ENCODE results near the gene TCHP. TPM values are rescaled to one million over a fixed set of nuclear protein-coding genes. Genes with fewer than 3 reads are reported as not detected.

TCHP gene
- total and polyA plus RNA-seq, 2 of the 13 experiments (the other 11 are each of a cell fraction or from before 2014, with no cell fraction given), result 6.7 to 12.2 TPM

DNA sequence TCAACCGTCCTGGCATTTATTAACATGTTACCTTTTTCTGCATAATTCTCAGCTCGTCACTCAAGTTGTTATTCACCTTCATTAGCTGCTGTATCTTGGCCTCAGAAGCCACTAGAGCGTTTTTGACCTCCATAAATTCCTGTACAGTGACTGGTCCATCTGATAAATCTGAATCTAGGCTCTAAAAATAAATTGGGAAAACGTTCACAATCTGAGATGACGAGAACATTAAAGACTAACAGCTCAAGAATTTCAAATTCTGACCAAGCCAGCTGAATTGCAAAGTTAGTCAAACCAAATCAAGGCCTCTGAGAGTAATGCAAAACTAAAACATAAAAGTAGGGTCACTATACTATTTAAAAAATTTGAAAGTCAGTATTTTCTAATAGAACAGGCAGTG lies 51.1 kb downstream of the TCHP start (continued):
- TF ChIP-seq IKZF4 (CRISPR knock-in tag; IDR thresholded peaks at IDR 0.05; ENCODE audit: borderline replicate concordance, low read depth, not compliant biosample characterization) (no peak), ATF7-NPFF (CRISPR knock-in tag; IDR thresholded peaks at IDR 0.05; ENCODE audit: low read depth) (no peak)

DNA sequence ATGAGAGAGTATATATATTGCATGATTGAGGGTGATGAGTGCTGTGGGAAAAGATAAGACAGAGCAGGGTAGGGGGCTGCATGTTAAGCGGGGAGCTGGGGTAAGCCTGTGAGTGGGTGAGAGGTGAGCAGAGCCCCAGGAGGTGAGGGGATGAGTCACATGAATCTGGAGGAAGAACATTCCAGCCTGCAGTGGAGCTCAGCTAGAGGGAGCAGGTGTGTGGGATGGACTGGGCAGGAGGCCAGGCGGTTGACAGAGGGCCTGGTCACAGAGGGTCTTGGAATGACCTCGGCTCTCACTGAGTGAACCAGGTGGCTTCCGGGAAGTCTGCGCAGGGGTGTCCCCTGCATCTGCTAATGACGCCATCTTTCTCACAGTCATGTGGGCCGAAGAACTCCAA lies 51.7 kb downstream of the TCHP start:
- no peak for DNase-seq (ENCODE audit: low spot score)

More for the DNA sequence above, 51.7 kb downstream of the TCHP start:
- H3K36me3 ChIP-seq (replicated peaks in 1 of 2; ENCODE audit: control insufficient read depth in 1 of 2, insufficient read depth in 2 of 2, low read length in 2 of 2), result peaks cover 12 to 41% of the 10 kb centered on the region in 2 experiments
- intact Hi-C loops (cut with micrococcal nuclease; ENCODE audit: unreplicated experiment) (no loop called here), in situ Hi-C loops (cut with HindIII; ENCODE audit: extremely low pct_ligation_motif_present, low pct_unique_long_range_greater_than_20kb) (no loop called here)
- 0 out of 2 replicates have a peak, but pooled peaks have one; percentile 13 for TF ChIP-seq PPARG (CRISPR knock-in tag; conservative IDR thresholded peaks at IDR 0.05)
- no peak for TF ChIP-seq ZFP37 (CRISPR knock-in tag; IDR thresholded peaks at IDR 0.05; ENCODE audit: borderline replicate concordance)
- TF ChIP-seq, protein P1, sequence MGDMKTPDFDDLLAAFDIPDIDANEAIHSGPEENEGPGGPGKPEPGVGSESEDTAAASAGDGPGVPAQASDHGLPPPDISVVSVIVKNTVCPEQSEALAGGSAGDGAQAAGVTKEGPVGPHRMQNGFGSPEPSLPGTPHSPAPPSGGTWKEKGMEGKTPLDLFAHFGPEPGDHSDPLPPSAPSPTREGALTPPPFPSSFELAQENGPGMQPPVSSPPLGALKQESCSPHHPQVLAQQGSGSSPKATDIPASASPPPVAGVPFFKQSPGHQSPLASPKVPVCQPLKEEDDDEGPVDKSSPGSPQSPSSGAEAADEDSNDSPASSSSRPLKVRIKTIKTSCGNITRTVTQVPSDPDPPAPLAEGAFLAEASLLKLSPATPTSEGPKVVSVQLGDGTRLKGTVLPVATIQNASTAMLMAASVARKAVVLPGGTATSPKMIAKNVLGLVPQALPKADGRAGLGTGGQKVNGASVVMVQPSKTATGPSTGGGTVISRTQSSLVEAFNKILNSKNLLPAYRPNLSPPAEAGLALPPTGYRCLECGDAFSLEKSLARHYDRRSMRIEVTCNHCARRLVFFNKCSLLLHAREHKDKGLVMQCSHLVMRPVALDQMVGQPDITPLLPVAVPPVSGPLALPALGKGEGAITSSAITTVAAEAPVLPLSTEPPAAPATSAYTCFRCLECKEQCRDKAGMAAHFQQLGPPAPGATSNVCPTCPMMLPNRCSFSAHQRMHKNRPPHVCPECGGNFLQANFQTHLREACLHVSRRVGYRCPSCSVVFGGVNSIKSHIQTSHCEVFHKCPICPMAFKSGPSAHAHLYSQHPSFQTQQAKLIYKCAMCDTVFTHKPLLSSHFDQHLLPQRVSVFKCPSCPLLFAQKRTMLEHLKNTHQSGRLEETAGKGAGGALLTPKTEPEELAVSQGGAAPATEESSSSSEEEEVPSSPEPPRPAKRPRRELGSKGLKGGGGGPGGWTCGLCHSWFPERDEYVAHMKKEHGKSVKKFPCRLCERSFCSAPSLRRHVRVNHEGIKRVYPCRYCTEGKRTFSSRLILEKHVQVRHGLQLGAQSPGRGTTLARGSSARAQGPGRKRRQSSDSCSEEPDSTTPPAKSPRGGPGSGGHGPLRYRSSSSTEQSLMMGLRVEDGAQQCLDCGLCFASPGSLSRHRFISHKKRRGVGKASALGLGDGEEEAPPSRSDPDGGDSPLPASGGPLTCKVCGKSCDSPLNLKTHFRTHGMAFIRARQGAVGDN (CRISPR knock-in tag; IDR thresholded peaks at IDR 0.05), result 0 out of 2 replicates have a peak, but pooled peaks have one; percentile 27
- TF ChIP-seq, protein P2, sequence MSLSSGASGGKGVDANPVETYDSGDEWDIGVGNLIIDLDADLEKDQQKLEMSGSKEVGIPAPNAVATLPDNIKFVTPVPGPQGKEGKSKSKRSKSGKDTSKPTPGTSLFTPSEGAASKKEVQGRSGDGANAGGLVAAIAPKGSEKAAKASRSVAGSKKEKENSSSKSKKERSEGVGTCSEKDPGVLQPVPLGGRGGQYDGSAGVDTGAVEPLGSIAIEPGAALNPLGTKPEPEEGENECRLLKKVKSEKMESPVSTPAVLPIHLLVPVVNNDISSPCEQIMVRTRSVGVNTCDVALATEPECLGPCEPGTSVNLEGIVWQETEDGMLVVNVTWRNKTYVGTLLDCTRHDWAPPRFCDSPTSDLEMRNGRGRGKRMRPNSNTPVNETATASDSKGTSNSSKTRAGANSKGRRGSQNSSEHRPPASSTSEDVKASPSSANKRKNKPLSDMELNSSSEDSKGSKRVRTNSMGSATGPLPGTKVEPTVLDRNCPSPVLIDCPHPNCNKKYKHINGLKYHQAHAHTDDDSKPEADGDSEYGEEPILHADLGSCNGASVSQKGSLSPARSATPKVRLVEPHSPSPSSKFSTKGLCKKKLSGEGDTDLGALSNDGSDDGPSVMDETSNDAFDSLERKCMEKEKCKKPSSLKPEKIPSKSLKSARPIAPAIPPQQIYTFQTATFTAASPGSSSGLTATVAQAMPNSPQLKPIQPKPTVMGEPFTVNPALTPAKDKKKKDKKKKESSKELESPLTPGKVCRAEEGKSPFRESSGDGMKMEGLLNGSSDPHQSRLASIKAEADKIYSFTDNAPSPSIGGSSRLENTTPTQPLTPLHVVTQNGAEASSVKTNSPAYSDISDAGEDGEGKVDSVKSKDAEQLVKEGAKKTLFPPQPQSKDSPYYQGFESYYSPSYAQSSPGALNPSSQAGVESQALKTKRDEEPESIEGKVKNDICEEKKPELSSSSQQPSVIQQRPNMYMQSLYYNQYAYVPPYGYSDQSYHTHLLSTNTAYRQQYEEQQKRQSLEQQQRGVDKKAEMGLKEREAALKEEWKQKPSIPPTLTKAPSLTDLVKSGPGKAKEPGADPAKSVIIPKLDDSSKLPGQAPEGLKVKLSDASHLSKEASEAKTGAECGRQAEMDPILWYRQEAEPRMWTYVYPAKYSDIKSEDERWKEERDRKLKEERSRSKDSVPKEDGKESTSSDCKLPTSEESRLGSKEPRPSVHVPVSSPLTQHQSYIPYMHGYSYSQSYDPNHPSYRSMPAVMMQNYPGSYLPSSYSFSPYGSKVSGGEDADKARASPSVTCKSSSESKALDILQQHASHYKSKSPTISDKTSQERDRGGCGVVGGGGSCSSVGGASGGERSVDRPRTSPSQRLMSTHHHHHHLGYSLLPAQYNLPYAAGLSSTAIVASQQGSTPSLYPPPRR (CRISPR knock-in tag; IDR thresholded peaks at IDR 0.05; ENCODE audit: borderline replicate concordance), result no peak
- no peak for TF ChIP-seq HNRNPK (IDR thresholded peaks at IDR 0.05; ENCODE audit: low read depth, low read length, poor library complexity, severe bottlenecking)
- peak; percentile 58 for TF ChIP-seq TEAD3 (CRISPR knock-in tag; optimal IDR thresholded peaks at IDR 0.05; ENCODE audit: borderline replicate concordance)
- 95% methylated on average over 7 of the region's 7 CpGs for WGBS (ENCODE audit: low lambda C conversion rate)
- no peaks in the 10 kb centered on the region for H3K27me3 ChIP-seq (ENCODE audit: control insufficient read depth in 1 of 2, insufficient read depth in 2 of 2, low read length in 2 of 2)
- no peak overlapping the region for H3K9ac ChIP-seq (ENCODE audit: insufficient read depth, low read depth, low read length)
- H2AFZ ChIP-seq (ENCODE audit: low read length), result no peak overlapping the region
- BruUV-seq (replicated peaks), result no TSS peak
- CTCF ChIA-PET (ENCODE audit: low intra/inter-chr PET ratio, low total read pairs), result no interaction called here
- ATAC-seq (no peak), FAIRE-seq (no peak)
- H3K9me3 ChIP-seq (ENCODE audit: low read length), result no peaks in the 10 kb centered on the region
- no peaks in the 10 kb centered on the region for H3K79me2 ChIP-seq (ENCODE audit: insufficient read depth, low read length)
- H3K4me1 ChIP-seq (ENCODE audit: insufficient read depth, low read length), result peaks cover 49% of the 10 kb centered on the region
- POLR2A ChIA-PET, result interaction anchor here (0.6 kb wide), 1 partner anchor 321 kb away, joined by 3 read pairs; no protein-coding TSS in a partner anchor
- no peak overlapping the region for H3K27ac ChIP-seq (ENCODE audit: extremely low read length, insufficient read depth, low read length)
- no peak overlapping the region for H3K4me3 ChIP-seq (replicated peaks in 1 of 3; ENCODE audit: insufficient read depth in 1 of 3, low read depth in 2 of 3, low read length in 3 of 3)
- no peaks in the 10 kb centered on the region for H4K20me1 ChIP-seq (ENCODE audit: insufficient read depth, low read length)
- no peak overlapping the region for H3K4me2 ChIP-seq (ENCODE audit: low read depth, low read length)

Data from HepG2 (cell line).